Measurements from ENCODE around the gene BRD4.

- TF ChIP-seq POLR2AphosphoS5 (IDR thresholded peaks at IDR 0.05; ENCODE audit: low read depth, low read length): no peak
- no peak for TF ChIP-seq POLR2A (IDR thresholded peaks at IDR 0.05; ENCODE audit: low read depth, low read length)
Measured at GRCh38 chr19:15246198-15246481, 86.2 kb downstream of the BRD4 start.
